ENCODE measurements around the gene BEX4.

Gene BEX4

DNA sequence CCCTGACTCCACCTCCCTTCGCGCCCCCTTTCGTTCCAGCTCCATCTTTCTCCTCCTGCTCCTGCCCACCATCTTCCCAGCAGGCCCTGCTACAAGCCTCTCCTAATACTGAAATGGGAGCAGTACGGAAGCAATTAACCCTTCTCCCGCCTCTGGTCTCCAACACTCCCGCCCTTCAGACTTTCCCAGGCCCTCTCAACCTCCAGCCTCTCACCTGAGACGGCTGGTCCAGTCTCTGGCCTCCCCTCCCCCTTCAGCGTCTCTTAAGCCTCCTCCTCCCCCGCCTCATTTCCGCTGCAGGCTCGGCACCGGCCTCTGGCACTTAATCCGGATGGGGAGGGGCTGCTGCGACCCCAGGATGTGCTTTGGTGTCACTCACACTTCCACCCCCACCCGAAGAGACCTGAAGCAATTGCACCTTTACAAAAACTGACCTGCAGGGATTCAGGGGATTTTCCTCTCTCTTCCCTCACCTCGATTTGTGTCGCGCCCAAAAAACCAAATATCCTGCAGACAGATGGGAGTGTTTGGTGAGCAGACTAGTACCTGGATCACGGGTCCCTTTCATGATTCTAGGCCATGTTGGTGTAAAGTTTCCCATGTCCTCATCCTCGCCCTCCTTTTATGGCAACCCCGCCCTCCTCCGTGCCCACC lies 39.4 kb downstream of the BEX4 start:
- TF ChIP-seq CTCF (IDR thresholded peaks at IDR 0.05): no peak

GRCh38 chrX:103254921-103255493 lies 40.1 kb downstream of the BEX4 start, which contains the start of gene TCEAL8:
TSS of gene TCEAL8 (minus strand) at chrX:103255155. CDS start at chrX:103253979, 1,176 bp downstream.
- no peak for TF ChIP-seq CTCF (IDR thresholded peaks at IDR 0.05)

GRCh38 chrX:103256651-103257050 lies 41.7 kb downstream of the BEX4 start:
- TF ChIP-seq CTCF (IDR thresholded peaks at IDR 0.05): no peak

DNA sequence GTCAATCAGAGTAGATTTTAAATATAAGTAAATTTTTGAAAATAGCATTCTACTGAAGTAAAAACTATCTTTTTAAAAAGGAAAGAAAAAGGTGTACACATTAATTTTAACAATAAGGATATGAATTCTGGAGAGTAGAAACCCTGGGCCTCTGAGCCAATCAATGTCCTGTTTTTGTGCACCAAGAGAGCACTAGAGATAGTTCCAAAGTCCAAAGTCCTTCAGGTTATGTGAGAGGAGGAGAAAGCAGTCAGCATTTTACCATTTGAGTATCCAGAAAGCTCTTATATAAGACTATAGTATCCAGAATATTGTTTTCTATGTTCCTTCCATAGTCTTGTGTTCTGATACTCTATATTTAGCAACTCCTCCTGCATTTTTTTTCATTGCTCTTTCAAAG lies 43.4 kb downstream of the BEX4 start:
- TF ChIP-seq CTCF (IDR thresholded peaks at IDR 0.05): no peak

All from LNCAP (cell line).